ENCODE results near the gene PFDN6.

The PFDN6 gene

DNA sequence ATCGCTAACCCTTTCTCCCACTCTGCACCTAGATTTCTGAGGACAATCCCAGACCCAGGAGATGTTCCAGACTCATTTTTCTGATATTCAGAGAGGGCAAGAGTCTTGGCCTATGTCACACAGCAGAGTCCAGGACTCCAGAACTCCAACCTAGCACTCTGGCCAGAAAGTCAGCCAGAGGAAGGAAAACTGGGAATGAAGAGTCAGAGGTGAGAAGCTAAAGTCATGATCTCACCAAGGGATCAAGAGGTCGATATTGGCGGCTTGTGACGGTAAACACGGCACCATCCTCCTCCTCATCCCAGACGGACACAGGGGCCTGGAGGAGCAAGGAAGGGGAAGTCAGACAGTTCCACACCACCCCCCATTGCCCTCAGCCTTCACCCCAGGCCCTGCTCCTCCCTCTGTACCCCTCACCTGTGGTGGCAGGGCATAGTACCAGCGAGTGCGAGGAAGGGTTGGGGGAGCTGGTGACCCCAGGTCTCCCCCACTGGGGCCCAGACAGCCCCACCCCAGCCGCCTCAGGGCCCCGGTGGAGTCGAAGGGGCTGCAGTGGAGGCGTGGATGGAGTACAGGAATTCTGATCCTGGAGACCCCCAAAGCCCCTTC is 7.5 kb downstream of the PFDN6 start:
- DNase-seq: no peak

DNA sequence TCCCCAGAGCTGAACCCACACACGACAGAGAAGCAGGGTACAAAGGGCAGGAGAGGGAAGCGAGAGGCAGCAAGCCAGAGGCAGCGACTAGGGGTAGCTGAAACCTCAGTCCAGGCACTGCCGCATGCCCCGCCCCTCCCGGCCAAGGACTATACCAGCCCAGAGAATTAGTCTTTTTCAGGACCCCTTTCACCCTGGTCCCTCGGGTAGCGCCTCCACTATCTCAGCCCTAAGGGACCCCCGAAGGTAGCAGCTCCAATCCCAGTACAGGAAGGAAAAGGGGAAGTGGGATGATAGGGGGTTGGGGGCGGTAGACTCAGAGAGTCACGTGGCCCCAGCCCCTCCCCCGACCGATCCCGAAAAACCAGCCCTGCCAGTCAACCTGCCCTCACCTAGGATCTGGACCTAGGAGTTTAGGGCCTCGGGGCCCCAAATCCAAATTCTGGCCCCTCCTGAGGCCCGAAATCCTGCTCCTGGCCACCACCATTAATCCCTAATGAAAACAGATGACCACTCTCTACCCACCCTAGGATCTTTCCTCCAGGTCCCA is 8.1 kb downstream of the PFDN6 start:
- DNase-seq: no peak

DNA sequence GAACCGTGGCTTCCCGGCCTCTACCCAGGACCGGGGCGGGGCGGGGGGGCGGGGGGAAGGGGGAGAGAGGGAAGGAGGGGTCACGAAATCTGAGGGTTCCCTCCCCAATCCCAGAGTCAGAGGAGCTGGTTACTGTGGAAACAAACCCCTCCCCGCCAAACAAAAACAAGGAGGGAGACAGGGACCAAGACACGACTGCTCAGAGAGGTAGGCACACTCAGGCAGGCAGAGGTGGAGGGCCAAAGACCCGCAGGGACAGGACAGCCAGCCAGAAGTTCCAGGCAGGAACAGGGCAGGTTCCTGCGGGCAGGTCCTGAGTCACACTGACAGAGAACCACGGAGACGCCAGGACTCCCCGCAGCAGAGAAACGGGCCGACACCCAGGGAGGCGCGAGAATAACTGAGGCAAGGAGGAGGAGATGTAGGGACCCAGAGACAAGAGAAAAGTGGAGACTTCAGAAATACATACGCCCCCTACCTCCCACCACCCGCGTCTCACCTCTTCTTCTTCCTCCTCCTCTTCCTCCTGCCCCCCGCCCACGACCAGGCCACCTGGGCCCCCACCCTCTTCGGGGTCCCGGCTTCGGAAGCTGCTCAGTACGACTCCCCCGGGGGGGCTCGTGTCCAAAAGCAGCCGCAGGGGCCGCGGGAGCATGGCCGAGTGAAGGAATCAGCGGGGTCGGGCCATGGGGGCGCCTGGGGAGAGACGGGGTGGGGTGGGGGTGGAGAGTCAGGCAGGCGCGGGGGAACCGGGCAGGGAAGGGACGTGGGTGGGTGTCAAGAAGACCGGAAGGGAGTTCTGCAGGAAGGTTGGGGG is 8.8 kb downstream of the PFDN6 start:
- peak; percentile 89 for DNase-seq

DNA sequence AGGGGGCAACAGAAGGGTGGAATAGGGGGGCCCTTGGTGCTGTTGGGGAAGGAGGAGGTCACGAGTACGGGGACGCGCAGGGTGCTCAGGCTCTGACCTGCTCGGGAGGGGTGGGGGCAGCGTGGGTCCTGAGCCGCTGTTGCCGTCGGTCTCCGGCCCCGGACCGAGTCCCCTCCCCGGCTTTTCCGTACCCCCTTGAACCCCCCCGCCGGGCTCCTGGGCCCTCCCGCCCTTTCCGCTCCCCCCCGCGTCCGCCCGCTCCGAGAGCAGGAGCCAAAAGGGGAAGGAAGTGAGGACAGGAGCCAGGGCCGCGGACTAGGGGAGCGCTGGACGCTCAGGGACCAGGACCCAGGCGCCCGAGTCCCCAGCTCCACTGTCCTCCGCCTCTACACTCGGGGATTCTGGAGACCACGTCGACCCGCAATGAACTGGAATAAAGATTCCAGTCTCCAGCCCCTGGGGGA is 9.4 kb downstream of the PFDN6 start, which contains the start of gene RGL2:
TSS of gene RGL2 (minus strand) at position 170 of the 464 bp plus-strand sequence. CDS start 332 bp downstream, outside the sequence.
- DNase-seq: peak; percentile 87

DNA sequence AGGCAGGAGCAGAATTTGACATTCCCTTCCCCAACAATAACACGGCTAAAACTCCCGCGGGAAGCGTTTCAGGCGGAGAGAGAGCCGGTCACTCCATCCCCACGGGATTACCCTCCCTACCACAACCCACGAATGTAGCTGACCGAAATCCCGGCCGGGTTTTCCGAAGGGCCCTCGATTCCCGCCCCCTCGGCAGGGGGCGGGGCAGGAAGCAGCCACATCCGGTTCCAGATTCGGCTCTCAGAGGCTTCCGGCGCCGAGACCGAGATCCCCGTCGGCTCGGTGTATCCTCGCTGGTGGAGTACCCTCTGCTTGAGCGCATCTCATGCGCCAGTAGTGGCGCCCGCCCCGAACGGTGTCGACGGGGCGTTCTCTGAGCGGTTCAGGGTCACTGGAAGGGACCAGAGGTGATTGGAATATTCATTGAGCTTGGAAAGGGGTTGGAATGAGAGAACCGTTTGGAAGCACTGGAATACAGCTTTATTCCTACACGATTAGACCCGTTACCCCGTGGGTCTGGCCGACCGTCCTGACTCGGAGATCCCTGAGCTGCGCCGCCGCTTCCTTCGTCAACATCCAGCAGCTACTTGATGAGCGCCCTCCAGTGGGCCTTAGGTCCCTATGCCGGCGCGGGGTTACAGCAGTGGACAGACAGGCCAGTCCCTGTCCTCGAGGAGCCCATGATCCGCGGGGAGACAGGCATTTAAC is 10.0 kb downstream of the PFDN6 start:
- peak; percentile 94 for DNase-seq

DNA sequence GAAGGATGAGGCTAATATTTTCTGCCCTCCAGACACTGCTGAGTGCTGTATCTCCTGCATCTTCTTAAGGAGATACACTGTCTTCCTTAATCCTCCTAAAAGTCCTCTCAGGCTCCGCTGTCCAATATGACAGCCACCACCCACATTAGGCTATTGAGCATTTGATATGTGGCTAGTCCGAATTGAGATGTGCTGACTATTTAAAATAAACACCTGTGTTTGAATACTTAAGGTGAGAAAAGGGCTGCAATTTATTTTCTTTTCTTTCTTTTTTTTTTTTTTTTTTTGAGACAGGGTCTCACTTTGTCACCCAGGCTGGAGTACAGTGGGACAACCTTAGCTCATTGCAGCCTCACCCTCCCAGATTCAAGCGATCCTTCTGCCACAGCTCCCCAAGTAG is 12.5 kb downstream of the PFDN6 start:
- DNase-seq: no peak

DNA sequence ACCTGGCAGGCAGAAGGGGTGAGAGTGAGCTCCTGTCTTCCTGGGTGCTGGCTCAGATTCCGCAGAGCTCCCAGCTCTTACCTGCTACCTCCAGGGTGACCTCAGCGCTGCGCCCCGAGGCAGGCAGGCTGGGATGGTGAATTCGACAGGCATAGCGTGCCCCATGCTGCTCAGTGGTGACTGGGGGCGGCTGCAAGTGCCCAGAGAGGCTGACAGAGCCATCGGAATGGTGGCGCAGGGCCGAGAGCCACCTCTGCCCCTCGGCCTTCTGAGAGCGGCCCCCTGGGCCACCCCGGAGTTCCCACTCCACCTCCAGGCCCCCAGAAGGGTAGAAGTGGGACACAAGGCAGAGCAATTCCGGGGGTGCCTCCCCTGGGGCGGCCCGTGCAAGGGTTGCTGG is 14.8 kb downstream of the PFDN6 start:
- no peak for DNase-seq

DNA sequence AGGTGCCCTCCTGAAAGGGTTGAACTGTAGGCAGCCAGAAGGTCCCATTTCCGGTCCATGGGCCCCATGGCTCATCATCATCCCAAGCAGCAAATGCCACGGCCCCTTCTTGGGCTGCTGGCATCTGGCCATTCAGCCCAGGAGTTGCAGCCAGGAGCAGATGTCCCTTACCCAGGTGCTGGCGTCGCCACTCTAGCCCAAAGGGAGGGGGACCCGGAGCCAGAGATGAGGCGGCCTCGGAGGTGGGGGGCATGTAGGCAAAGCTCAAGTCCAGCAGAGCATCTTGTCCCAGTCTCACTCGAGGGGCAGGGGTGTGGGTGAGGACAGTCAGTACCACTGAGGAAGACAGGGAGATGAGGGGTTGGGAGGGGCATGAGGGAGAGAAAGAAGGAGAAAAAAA is 15.7 kb downstream of the PFDN6 start:
- DNase-seq: no peak

DNA sequence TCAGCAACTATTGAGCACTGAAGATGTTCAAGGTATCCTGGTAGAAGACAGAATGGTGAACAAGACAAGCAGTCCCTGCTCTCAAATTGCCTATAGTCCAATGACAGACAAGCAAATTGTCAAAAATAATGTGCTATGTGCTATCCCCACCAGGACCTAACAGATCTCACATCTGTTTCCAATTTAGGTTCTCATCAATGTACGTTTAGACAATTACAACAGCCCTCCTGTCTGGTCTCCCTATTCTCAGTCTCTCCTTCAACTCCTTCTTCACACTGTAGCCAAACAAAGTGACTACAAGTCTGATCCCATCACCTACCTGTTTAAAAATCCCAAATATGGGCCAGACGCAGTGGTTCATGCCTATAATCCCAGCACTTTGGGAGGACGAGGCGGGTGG is 17.0 kb downstream of the PFDN6 start:
- no peak for DNase-seq

DNA sequence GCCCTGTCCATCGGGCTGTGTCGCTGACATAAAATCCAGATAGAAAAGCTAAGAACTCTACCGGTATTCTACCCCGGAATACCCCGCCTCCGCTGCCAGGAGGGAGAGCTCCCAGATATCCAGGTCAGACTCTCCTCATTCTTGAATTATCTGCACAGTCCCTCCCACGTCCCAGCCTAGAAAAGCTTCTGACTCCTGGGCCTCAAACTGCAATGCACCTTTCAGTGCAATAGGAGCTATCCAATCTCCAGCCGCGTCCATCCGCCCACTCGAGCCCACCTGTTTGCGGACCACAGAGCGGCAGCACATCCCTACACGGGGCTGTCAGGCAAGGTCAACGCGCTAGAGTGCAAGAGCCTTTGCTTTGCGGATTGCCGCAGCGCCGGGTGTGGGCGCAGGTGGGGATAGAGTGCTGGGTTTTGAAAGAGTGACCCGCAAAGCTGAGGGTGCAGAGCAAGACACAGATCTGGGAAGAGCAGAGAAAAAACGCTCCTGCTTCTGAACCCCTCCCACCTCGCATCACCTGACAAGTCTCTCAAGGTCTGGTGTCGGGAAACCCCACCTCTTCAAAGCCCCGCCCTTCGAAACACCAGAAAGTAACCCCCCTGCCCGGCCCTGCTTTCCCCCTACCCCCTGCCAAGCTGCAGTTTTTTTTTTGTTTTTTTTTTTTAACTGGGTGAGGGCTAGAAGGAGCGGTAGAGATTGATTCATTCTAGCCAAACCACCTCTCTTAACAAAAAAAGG is 23.1 kb downstream of the PFDN6 start:
- peak; percentile 74 for DNase-seq

DNA sequence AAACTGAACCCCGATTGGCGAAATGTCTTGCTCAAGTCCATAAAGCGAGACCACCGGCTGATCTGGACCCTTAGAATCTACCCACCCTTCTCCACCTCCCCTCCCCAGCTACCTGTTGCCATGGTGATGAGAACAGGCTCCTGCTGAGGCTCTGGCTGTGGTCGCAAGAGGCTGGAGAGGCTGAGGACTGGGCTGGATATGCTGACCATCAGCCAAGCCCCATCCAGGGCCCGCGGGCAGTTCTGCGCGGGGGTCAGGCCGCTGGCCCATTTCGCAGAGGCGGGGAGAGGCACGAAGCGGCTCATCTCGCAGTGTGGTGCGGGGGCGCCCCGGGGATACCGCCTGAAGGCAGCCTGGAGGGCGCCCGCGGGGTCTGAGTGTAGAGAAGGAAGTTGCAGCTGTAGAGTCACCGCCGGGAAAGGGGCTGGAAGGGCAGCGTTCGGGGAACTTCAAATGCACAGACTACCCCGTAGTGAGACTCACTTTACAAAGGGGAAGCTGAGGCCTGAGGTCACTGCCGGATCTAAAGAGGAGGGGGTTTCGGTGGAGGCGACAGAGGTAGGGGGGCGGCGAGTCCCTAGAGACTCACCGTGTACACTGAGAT is 23.8 kb downstream of the PFDN6 start:
- DNase-seq: no peak

DNA sequence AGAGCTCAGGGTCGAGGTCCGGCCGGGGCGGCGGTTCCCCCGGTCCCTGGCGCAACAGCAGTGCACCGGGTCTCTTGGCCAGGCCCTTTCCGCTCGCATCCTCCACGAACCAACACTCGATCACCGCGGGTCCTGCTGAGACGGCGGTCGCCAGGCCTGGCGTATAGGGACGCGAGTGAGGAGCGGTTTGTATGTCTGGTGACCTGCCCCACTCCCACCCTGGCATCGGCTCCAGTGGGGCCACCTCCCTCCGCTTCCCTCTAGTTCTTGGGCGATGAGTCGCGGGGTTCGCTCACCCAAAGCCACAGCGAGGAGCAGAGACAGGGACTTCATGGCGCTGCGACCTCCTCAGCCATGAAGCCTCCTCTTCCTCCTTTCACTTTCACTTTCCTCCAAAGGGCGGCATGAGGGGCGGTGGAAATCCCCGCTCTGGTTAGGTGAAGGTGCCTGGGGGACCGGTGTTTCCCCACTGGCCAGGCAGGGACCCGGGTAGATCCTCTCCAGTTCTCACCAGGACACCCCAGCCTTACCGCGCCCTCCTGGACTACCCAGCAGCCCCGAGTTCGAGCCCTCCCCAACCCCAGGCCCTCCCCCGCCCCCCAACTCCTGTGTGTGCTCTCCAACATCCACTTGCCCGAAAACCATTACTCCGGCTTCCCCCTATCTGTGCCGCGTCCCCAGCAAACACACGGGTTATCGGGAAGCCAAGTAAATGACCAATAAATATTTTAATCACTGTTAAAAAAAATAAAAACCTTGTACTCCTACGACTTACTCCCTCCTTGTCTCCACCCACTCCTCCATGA is 24.5 kb downstream of the PFDN6 start, which contains the start of gene TAPBP:
TSS of gene TAPBP (minus strand) at position 370 of the 806 bp plus-strand sequence. CDS start at position 333, 37 bp downstream.
- DNase-seq: peak; percentile 74

DNA sequence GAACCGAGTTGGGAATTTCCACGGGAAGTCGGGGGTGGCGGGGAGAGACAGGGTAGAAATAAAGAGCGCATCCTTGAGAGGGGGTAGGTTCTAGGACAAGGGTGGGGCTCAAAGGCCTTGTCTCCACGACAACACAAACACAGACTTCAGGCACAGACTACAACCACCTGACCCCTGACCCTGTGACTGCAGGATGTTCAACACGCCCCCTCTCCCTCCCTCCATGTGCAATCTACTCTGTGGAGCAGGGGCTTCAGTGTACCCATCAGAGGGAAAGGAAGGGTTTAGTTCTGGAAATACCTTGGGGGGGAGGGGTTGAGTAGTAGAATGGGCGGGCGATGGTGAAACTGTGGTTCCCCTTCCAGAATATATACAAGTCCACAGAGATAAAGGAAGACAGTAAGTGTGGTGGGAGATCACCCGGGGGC is 25.1 kb downstream of the PFDN6 start:
- peak; percentile 76 for DNase-seq

DNA sequence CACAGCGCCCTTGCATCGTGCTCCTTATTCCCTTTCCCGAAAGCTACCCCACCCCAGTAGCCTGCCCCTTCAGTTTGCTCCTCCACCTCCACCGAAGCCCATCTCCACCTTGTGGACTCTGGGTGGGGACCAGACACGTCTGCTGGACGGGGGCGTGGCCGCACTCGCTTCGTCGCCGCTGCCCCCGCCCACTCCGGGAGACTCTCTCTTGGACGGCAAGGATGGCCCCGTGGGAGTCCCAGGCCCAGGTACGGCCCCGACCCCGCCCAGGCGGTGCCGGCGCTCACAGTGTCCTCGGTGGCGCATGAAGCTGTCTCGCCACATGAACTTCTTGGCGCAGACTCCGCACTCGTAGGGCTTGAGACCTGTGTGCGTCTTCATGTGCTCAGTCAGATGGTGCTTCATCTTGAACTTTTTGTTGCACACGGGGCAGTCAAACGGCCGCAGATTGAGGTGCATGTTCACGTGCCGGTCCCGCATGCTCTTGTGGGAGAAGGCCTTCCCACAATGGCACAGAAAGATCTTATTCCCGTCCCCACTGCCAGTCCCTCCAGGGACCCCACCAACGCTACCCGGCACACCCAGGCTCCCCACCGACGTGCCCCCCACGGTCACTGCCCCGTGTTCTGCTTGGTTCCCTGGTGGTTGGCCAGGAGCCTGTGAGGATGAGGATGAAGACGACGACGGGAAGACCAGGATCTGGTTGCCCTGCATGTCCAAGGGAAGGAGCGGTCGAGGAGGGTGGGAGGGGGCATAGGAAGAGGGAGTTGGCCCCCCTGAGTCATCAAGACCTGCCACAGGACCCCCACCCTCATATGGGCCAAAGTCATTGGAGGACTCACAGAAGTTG is 25.8 kb downstream of the PFDN6 start:
- DNase-seq: no peak

DNA sequence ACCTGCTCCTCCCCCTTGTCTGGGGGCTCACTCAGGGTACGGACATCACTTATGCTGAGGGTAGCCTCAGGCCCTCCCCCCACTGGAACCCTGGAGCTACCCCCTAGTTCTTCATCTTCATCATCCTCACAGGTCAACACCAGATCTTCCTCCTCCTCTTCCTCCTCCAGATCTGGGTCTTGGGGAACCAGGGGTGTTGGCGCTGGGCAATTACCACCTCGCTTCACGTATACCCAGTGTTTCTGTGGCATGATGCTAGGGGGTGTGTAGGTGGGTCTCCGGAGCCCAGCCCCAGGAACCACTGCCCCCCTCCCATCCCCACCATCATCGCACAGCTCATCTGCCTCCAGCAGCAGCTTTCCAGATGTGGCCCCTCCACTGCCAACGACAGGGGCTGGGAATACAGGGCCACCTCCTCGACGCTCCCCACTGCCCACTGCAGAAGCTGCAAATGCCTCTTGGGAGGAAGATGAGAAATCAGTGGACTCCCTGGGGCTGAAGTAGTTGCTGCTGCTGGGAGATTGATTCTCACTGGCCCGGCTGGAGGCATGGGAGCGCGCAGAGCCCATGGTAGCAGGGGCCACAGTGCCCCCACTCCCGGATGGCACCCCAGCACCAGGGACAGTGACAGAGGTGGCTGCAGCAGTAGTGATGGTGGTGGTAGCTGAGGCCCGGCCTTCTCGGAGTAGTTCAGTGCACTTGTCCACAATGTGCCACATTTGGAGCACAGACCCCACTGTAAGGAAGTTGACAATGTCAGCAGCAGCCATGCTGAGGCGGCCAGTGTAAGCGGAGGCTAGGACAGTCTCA is 26.6 kb downstream of the PFDN6 start:
- no peak for DNase-seq

DNA sequence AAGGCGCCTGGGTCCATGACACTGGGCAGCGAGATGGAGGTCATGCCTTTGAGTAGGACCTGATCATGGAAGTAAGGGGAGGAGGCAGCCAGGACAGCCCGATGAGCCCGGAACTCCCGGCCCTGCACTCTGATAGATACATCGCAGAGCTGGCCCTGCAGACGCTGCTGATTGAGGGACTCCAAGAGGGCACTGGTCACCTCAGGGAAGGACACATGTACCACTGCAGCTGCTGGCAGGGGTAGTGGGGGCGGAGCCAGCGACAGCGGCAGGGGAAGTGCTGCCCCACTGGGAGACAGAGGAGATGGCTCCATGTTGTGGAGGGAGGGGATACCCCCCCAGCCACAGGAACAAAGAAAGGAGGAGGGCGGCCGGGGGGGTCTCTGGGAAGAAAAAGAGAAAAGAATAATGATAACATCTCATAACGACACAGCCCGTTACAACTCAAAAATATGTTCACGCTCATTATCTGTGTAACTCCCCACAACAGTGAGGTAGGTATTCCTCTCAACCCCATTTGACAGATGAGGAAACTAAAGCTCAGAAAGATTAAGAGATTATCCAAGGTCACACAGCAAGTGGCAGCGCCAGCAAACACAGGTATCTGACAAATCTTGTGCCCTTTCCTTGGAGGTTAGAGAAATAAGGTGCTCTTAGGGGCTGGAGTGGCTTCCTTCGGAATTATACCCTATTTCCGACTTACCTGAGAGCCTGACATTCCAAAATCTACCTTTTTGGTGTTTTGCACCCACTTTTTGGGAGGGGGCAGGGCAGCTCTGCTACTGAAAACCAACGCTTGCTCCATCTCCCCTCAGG is 27.4 kb downstream of the PFDN6 start:
- peak; percentile 55 for DNase-seq

DNA sequence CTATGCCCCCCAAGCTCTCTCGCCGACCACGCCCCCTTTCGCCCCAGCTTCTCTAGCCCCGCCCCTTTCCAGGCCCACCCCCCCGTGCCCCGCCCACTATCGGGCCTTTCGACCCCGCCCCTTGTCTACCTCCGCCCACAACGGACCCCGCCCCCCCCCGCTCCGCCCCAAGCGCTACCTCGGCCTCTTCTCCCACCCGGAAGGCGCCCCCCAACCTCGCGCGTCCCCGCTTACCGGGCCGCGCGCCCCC is 27.9 kb downstream of the PFDN6 start:
- DNase-seq: no peak

DNA sequence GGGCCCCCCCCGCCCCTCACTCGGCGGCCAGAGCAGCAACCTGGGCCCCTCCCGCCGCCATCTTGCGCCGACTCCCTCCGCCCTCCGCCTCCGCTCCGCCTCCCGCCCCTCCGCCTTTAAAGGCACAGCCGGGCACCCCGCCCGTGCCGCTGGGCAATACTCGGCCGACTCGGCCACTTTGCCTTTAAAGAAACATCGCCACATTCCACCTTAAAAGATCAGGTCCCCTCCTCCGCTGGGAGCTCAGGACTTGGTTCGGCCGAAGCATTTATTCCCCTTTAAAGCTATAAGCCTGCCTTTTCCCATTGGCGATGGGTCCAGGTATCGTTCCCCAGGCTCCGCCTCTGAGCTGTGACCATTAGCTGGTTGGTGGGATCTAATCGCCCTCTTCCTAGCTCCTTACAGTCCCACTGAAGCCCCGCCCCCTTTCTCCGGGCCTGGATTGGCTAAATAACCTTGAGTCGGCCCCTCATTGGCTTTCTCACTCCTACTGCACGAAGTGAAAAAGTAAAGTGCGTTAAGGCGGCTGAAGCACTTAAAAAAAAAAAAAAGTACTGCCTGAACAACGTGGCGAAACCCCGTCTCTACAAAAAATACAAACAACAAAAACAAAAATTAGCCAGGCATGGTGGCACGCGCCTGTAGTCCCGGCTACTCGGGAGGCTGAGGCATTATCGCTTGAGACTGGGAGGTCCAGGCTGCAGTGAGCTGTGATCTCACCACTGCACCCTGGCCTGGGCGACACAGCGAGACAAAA is 28.4 kb downstream of the PFDN6 start, which contains the start of gene ZBTB22:
TSS of gene ZBTB22 (minus strand) at position 76 of the 757 bp plus-strand sequence. CDS start 828 bp downstream, outside the sequence.
- DNase-seq: peak; percentile 98
